Activated CD8-positive, alpha-beta memory T cell treated with anti-CD3 and anti-CD28 coated beads, Interleukin-2, amount 50 U/mL, for 24 hours (primary cell): Measurements from ENCODE around the gene RNF180.
"Not testable (repeated sequence)": the region's sequence is repeated elsewhere in the genome, so short reads cannot be mapped to it uniquely, and the experiment has no call there.

Source experiments
- DNase-seq: peaks from one replicate; pipeline ENCODE4 v3.0.0-alpha.2; 2020; ENCODE audit errors: extremely low read depth

The RNF180 gene

DNA sequence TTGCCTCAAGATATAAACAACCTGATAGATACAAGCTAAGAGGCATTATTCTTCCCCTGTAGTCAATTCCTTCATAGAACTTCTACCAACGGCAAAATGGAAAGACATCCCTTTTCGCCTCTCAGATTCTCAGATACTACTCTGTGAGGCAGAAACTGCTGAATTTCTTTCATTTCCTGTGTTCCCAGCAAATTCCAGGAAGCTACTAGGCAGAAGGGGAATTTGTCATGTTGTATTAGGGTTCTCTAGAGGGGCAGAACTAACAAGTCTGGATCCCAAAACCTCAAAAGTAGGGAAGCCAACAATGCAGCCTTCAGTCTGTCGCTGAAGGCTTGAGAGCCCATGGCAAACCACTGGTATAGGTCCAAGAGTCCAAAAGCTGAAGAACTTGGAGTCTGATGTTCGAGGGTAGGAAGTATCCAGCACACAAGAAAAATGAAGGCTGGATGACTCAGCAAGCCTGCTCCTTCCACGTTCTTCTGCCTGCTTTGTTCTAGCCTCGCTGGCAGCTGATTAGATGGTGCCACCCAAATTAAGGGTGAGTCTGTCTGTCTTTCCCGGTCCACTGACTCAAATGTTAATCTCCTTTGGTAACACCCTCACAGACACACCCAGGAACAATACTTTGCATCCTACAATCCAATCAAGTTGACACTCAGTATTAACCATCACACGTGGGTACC is 15.2 kb downstream of the RNF180 start:
- DNase-seq = no peak

DNA sequence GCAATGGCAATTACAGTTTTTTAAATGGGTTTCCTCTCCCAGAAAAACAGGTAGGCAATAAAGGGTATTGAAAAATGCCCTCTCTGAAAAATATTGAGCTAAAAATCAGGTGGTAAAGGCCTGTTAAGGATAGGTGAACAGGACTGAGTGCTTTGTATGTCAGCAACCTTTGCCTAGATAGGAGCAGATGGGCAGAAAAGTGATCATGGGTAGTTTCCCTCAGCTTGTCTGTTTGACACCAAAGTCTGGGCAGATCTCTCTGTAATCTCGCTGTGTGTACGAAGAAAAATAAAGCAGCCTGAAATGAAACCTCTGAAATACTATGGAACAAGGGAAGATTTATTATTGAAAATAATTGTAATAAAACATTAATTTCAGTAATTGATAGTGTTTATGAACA is 15.8 kb downstream of the RNF180 start:
- DNase-seq = no peak

DNA sequence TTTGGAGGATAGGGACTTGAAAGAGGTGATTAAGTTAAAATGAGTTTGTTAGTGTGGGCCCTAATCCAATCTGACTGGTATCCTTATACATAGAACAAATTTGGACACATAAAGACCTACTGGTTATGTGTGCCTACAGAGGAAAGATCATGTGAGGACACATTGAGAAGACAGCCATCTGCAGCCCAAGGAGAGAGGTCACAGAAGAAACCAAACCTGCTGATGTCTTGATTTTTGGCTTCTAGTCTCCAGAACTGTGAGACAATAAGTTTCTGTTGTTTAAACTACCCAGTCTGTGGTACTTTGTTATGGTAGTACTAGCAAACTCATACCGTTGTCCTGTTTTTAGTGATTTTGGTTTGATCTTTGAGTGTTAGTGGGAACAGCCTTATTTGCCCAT is 18.3 kb downstream of the RNF180 start:
- DNase-seq = no peak

DNA sequence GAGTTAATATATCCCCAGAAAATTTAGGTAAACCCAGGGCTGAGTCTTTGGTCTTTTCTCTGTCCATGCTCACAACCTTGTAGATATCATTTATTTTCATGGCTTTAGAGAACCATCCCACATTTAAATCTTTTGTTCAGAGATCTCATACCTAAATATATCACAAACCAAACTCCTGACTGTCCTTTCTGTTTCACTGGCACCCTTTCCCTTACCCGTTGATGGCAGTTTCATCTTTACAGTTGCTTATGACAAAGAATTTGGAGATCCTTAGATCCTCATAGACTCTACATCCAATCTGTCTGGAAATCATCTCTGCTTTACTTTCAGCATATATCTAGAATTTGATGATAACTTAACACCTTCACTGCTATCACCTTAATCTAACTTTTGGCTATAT is 19.2 kb downstream of the RNF180 start:
- DNase-seq = no peak

DNA sequence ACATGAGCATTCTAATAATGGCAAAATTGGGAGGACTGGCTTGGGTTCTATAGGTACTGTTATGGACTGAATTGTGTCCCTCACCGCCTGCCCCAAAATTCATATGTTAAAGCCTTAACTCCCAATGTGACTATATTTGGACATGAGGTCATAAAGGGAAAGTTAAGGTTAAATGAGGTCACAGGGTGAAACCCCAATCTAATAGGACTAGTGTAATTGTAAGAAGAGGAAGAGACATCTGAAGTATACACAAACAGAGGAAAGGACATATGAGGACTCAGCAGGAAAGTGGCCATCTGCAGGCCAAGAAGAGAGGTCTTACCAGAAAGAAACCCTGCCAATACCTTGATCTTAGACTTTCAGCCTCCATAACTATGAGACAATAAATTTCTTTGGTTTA is 23.1 kb downstream of the RNF180 start:
- DNase-seq = no peak

DNA sequence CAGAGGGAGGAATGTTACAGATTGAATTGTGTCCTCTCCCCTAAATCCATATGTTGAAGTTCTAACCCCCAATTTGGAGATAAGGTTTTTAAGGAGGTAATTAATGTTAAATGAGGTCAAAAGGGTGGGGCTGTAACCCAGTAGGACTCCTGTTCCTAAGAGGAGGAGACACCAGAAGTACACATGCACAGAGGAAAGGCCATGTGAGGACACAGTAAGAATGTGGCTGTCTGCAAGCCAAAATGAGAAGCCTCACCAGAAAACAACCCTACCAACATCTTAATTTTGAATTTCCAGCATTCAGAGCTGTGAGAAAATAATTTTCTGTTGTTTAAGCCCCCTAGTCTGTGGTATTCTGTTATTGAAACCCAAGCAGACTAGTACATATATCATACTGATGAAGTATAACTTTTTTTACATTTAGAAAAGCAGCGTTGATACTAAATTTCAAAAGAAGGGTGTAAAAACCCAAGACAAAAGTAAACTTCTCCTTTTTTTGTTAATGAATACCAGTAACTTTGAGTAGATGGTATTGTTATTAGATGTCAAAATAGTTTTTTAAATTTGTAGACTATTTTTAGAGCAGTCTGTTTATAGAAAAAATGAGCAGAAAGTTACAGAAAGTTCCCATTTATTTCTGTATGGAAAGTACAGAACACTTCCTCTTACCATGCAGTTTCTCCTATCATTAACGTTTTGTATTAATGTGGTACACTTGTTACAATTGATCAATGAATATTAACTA is 25.1 kb downstream of the RNF180 start:
- no peak for DNase-seq

DNA sequence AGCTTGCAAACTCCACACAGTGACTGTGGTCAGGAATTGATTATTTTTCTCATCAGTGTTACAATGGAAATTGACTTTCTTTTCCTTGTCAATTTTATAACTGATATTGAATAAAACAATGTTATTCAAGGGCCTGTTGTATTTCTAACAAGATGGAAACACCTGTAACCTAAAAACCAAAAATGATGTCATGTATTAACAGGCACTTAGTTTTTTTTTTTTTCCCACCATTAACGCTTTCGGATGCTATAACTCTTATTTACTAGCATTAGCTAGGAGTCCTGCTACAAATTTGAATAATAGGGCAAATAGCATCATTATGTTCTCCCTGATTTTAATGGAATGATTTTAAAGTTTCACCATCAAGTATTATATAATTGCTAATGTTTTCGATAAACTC is 30.3 kb downstream of the RNF180 start:
- DNase-seq = no peak

DNA sequence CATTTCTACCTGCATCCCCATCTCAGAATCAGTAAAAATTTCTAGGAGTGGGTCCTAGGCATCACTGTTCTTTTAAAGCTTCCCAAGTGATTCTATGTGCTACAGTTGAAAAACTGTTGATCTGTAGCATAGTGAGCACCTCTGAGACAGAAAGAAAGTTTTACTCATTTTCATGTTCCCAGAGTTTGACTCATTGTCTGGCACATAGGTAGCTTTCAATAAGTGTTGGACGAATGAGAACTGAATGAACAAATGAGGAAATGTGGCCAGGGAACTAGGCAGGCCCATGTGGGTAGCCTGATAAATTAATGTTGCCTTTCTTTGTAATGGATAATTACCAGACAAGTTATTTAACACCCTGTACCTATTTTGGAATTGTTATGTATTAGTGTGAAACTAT is 33.8 kb downstream of the RNF180 start:
- DNase-seq = no peak

DNA sequence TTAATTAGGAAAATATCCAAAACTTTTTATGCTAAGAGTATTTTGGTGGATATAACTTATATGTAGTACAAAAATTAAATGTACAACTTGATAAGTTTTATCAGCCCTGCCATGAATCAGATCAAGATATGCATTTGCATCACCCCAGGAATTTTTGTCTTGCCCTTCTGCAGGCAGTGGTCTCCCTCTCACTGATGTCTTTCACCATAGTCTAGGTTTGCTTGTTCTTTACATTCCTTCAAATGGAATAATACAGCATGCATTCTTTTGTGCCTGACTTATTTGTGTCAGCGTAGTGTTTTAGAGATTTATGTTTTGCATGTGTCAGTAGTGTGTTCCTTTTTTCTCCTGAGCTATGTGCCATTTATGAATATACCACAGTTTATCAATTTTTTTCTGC is 36.4 kb downstream of the RNF180 start:
- DNase-seq = no peak

DNA sequence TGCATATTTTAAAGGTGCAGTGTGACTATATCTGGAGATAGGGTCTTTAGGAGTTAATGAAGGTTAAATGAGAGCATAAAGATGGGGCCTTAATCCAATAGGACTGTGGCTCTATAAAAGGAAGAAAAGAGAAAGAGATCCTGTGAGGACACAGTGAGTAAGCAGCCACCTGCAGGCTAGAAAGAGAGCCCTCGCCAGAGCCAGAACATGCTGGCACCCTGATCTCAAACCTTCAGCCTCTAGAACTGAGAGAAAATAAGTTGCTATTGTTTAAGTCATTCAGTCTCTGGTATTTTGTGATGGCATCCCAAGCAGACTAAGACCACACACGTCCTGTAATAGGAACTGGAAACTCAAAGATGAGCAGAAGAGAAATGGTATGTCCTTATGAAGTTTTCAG is 41.0 kb downstream of the RNF180 start:
- no peak for DNase-seq

DNA sequence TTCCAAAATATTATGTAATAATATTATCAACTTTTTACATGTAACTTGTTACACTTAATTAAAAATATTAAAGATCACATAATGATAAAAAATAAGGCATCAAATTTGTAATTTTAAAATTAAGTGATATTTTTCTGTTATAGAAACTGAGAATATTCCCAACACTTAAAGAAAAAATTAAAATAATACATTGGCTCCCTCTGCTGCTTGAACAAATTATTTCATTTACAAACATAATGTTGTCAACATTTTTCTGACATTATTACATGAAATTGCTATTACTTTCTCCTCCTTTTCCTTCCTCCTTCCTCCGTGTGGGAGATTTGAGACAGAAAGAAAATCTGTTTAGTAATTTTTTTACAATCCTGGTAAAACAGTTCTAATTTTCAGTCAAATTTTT is 42.3 kb downstream of the RNF180 start:
- no peak for DNase-seq

DNA sequence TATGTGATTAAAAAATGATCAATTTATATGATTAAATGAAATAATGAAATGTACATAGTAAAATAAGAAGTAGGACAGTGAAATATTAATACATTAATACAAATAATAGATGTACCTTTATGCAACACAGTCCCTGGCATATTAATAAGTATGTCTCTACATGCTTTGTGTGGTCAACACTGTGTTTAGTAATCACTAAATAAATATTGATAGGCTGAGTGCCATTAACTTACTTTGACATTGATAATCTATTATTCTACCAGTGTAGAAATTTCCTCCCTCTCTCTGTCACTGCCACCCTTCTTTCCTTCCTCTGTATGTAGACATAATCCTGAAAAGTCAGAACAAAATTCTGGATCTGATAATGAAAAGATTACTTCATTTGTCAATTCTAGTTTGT is 43.7 kb downstream of the RNF180 start:
- DNase-seq = no peak

DNA sequence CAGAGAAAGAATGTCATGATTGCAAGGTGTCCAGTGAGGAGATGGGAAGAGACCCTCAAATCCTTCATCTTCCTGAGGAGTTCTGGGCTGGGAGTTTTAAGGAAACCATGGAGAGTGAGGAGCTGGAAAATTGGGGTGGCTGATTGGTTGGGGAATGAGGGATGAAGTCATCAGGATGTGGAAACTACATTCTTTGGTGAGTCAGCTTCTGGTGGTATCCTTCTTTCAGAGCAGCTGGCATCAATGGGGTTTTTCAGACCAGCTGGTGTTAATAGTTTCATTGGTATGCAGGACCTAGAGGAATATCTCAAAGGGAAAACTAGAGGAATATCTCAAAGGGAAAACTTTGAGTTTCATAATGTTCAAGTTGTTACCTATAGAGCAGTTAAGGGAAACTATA is 45.2 kb downstream of the RNF180 start:
- no peak for DNase-seq

DNA sequence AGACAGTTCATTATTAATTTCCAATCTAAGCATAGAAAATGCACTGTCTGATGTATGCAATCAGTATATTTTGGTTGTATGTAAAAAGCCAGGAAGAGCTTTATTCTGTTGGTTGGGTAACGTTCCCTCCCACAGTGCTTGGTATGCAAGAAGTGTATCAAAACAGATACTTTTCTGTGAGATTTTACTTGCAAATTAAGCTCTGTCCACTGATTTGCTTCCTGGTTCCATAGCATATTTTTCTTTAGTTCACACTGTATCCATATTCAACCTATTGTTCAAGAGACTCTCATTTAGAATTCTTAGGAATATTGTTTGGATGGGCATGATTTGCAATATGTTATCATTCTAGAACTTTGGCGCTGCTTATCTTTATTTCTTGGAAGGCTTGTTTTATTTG is 47.4 kb downstream of the RNF180 start:
- no peak for DNase-seq

DNA sequence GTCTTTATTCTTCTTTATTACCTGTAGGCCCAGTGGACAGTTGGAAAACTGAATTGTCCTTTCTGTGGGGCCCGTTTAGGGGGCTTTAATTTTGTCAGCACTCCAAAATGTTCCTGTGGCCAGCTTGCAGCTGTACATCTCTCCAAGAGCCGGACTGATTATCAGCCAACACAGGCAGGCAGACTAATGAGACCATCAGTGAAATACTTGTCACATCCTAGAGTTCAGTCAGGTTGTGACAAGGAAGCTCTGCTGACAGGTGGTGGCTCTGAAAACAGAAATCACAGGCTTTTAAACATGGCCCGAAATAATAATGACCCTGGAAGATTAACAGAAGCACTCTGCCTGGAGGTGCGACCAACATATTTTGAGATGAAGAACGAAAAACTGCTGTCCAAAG is 47.9 kb downstream of the RNF180 start:
- DNase-seq = no peak

DNA sequence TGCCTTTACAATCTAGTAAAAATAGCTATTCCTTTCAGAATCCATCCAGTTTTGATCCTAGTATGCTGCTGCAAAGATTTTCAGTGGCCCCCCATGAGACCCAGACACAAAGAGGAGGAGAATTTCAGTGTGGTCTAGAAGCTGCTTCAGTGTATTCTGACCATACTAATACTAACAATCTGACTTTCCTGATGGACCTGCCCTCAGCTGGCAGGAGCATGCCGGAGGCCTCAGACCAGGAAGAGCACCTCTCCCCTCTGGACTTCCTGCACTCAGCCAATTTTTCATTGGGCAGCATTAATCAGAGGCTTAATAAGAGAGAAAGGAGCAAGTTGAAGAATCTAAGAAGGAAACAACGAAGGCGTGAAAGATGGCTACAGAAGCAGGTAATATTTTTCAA is 48.5 kb downstream of the RNF180 start:
- no peak for DNase-seq

DNA sequence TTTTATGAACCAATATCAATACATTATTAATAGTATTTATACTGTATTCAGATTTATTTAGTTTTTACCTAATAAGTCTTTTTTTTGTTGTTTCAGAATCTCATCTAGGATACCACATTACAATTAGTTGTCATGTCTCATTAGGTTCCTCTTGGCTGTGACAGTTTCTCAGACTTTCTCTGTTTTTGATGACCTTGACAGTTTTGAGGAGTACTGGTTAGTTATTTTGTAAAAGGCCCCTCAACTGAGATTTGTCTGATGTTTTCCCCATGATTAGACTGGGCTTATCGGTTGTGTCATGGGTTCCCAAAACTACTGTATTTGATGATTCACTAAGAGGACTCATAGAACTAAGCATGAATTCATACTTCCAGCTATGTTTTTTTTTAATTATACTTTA is 56.3 kb downstream of the RNF180 start:
- no peak for DNase-seq

DNA sequence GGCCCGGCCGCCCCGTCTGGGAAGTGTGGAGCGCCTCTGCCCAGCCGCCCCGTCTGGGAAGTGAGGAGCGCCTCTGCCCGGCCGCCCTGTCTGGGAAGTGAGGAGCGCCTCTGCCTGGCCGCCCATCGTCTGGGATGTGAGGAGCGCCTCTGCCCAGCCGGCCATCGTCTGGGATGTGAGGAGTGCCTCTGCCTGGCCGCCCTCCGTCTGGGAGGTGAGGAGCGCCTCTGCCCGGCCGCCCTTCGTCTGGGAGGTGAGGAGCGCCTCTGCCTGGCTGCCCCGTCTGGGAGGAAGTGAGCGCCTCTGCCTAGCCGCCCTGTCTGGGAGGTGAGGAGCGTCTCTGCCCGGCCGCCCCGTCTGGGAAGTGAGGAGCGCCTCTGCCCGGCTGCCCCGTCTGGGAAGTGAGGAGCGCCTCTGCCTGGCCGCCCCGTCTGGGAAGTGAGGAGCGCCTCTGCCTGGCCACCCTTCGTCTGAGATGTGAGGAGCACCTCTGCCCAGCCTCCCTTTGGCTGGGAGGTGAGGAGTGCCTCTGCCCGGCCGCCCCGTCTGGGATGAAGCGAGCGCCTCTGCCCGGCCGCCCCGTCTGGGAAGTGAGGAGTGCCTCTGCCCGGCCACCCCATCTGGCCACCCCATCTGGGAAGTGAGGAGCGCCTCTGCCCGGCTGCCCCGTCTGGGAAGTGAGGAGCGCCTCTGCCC is 59.8 kb downstream of the RNF180 start:
- not testable (repeated sequence) for DNase-seq

DNA sequence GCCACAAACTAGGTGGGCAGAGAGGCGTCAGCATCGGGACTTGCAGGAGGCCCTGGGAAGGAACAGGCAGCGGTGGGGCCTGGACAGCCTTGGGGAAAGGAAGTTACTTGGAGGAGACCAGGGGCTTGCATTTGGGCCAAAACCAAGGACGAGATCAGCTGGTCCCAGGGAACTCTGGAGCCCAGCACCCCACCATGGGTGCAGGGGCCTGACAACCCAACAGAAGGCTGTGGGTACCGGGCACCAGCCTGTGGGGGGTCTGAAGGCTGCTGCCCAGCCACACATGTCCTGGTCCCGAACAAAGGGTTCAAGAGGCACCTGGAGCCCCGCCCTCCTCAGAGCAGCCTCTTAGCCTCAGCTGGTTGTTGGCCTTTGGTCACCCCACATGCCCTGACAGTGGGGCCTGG is 61.5 kb downstream of the RNF180 start:
- DNase-seq = not testable (repeated sequence)

DNA sequence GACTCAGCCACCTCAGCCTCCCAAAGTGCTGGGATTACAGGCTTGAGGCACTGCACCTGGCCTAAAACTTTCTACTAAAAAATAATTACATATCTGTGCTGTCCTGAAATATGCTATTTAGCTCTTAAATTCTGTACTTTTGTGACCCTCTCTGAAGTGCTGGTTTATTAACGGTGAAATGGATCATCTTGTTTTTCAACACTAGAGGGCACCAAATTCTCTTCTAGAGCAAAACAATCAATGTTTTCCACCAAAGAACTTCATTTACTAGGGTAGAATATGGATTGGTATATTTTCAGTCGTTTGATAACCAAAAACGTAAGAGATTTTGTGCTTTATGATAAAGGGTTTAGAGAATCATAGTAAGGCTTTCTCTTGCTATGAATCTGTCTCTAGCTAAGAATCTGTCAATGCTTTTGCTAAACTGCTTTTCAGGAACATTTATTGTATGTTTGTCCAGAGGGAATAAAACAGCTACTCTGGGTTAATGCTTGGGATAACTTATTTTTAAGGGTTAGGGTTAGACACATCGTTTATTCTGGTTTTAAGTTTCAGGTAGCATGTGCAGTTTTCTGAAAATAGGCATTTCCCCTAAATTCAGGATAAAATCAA is 63.6 kb downstream of the RNF180 start:
- no peak for DNase-seq

DNA sequence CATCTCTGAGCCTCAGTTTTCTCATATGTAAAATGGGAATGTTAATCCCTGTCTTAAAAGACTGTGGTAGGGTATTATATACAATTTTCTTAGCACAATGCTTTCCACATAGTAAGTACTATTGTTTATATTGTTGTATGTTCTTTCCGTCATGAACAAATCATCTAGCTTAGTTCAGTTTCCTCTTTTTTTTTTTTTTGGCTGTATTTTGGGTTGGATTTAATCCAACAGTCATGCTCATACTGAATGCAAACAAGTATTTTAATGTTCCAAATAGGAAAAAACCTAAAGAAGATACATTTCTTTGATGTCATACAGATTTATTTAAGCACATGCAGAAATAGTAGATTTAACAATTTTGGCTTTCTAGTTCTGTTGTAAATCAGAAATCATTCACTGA is 95.1 kb downstream of the RNF180 start:
- DNase-seq = no peak

DNA sequence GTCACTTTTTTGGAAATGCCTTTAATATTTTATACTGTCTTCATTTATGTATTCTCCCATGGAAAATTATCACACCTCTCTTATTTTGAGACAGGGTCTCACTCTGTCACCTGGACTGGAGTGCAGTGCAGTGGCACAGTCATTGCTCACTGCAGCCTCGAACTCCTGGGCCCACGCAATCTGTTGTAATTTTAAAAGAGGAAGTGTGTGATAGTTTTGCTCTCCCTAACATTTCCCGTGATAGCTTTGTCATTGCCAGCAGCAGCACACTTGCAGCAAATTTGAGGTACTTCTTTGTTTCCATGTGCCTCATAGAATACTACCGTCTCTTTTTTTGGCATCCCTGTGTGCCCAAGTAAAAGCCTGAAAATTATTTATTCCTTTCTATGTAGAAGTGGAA is 103.5 kb downstream of the RNF180 start:
- no peak for DNase-seq

DNA sequence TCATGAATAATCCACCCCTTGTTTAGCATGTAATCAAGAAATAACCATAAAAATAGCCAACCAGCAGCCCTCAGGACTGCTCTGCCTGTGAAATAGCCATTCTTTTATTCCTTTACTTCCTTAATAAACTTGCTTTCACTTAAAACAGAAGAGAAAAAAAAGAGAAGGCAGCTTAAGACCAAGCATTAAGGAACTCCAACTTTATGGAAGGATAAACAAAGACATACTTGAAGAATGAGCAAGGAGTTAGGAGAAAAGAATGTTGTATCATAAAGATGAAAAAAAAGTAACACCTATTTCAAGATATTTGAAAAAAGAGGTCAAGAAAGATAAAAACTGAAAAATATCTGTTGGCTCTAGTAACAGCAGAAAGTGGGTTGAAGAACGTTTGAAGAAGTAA is 107.6 kb downstream of the RNF180 start:
- no peak for DNase-seq
